RWPE2 (cell line): Measurements from ENCODE around the gene CD247.

ENCODE experiments used
- ATAC-seq: fragments of 200-7000 bp; cut with Tn5 transposase; 3 replicates; pipeline ENCODE4 v1.9.1; 2021; ENCODE audit warnings: low read depth
- DNase-seq: peaks from one replicate; pipeline ENCODE4 v3.0.0-alpha.2; 2020; ENCODE audit warnings: low spot score
- H3K27ac ChIP-seq: fragments of 450-650 bp; 2 replicates; pipeline ENCODE4 v1.5.1; 2017; ENCODE audit warnings: mild to moderate bottlenecking; ENCODE audit not compliant: poor library complexity, severe bottlenecking
- H3K27me3 ChIP-seq: fragments of 250-450 bp; sonication (Bioruptor Pico); 2 replicates; pipeline ENCODE4 v1.5.1; 2021; ENCODE audit warnings: mild to moderate bottlenecking, moderate library complexity; ENCODE audit not compliant: insufficient read depth, poor library complexity, severe bottlenecking
- H3K36me3 ChIP-seq: fragments of 250-450 bp; sonication (Bioruptor Pico); 2 replicates; pipeline ENCODE4 v1.5.1; 2020; ENCODE audit warnings: low read depth, mild to moderate bottlenecking, moderate library complexity
- H3K4me1 ChIP-seq: fragments of 250-450 bp; sonication (Bioruptor Pico); 2 replicates; pipeline ENCODE4 v1.5.1; 2021; ENCODE audit warnings: mild to moderate bottlenecking, moderate library complexity; ENCODE audit not compliant: insufficient read depth, poor library complexity, severe bottlenecking
- H3K4me3 ChIP-seq: fragments of 250-450 bp; sonication (Bioruptor Pico); 2 replicates; pipeline ENCODE4 v1.5.1; 2021; ENCODE audit warnings: mild to moderate bottlenecking, moderate library complexity; ENCODE audit not compliant: severe bottlenecking
- H3K9me3 ChIP-seq: fragments of 250-450 bp; sonication (Bioruptor Pico); 2 replicates; pipeline ENCODE4 v1.5.1; 2021; ENCODE audit warnings: mild to moderate bottlenecking, moderate library complexity; ENCODE audit not compliant: severe bottlenecking
- CTCF ChIP-seq: fragments of 450-650 bp; IDR thresholded peaks from one replicate; pipeline ENCODE4 v1.5.1; 2017; ENCODE audit warnings: mild to moderate bottlenecking, moderate library complexity; ENCODE audit not compliant: poor library complexity, severe bottlenecking

CD247 gene

GRCh38 chr1:167442854-167443565 is 75.3 kb downstream of the CD247 start:
- no peak for TF ChIP-seq CTCF
- Histone ChIP-seq H3K4me3 (no peak overlapping the region), H3K27ac (no peak overlapping the region), H3K4me1 (no peaks in the 10 kb centered on the region), H3K36me3 (no peaks in the 10 kb centered on the region), H3K9me3 (no peaks in the 10 kb centered on the region), H3K27me3 (no peaks in the 10 kb centered on the region)
- ATAC-seq = no peak
- peak; percentile 13 for DNase-seq

- Histone ChIP-seq H3K4me1 (no peaks in the 10 kb centered on the region), H3K27ac (no peak overlapping the region), H3K9me3 (no peaks in the 10 kb centered on the region), H3K4me3 (no peak overlapping the region), H3K27me3 (no peaks in the 10 kb centered on the region), H3K36me3 (no peaks in the 10 kb centered on the region)
- TF ChIP-seq CTCF = peak; percentile 89
- DNase-seq (peak; percentile 79), ATAC-seq (peak; percentile 94)
These were observed 76.0 kb downstream of the CD247 start for GRCh38 chr1:167442142-167442848.

- H3K4me1 ChIP-seq = no peaks in the 10 kb centered on the region
- ATAC-seq = no peak
- no peak overlapping the region for H3K4me3 ChIP-seq
- H3K27me3 ChIP-seq = no peaks in the 10 kb centered on the region
- no peak overlapping the region for H3K27ac ChIP-seq
- no peaks in the 10 kb centered on the region for H3K36me3 ChIP-seq
- no peak for TF ChIP-seq CTCF
- no peak for DNase-seq
- no peaks in the 10 kb centered on the region for H3K9me3 ChIP-seq
These were observed 77.1 kb downstream of the CD247 start for GRCh38 chr1:167441222-167441621.

GRCh38 chr1:167440776-167441175 is 77.6 kb downstream of the CD247 start:
- Histone ChIP-seq H3K4me3 (no peak overlapping the region), H3K27me3 (no peaks in the 10 kb centered on the region), H3K4me1 (no peaks in the 10 kb centered on the region), H3K9me3 (no peaks in the 10 kb centered on the region), H3K27ac (no peak overlapping the region), H3K36me3 (no peaks in the 10 kb centered on the region)
- DNase-seq = no peak
- ATAC-seq = no peak
- no peak for TF ChIP-seq CTCF

- TF ChIP-seq CTCF = no peak
- DNase-seq (peak; percentile 46), ATAC-seq (no peak)
- Histone ChIP-seq H3K9me3 (no peaks in the 10 kb centered on the region), H3K4me3 (no peak overlapping the region), H3K36me3 (no peaks in the 10 kb centered on the region), H3K27me3 (no peaks in the 10 kb centered on the region), H3K4me1 (no peaks in the 10 kb centered on the region), H3K27ac (no peak overlapping the region)
These were observed 78.0 kb downstream of the CD247 start for GRCh38 chr1:167440345-167440744.
